Inferior parietal cortex (tissue), 1 donor: ENCODE results near the gene NDUFB10.
"Not testable (repeated sequence)": the region's sequence is repeated elsewhere in the genome, so short reads cannot be mapped to it uniquely, and the experiment has no call there.

Source experiments
- DNase-seq: peaks from one replicate; pipeline ENCODE4 v3.0.0-alpha.2; 2016; ENCODE audit errors: extremely low spot score

NDUFB10 gene

DNA sequence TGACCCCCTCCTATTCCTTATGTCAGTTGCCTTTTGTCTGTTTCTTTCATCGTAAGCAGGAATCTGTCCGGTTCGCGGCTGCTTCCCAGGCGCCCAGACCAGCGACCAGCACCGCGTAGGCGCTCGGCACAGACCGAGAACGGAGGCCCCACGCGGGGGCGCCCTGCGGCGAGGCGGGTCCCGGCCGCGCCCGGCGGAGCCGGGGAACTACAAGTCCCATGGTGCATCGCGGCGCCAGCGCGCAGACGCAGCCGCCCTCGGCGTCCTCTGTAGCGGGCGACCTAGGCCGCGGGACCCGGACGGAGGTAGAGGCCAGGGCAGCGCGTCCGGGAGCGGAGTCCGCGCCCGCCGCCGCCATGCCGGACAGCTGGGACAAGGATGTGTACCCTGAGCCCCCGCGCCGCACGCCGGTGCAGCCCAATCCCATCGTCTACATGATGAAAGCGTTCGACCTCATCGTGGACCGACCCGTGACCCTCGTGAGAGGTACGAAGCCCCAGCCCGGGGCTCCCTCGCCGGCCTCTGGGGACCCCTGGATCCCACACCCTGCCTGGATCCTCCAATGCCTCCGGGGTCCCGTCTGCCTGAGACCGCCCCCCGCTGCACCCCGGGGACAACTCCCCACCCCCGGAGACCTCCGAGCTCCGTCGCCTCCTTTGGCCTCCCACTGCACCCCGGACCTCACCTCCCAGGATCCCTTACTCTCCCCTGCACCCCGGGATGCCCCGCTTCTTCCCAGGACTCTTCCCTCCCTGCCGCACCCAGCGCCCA, at the start of gene NDUFB10:
Gene NDUFB10, plus strand, starts transcription at position 270 of the 771 bp plus-strand sequence. Its CDS starts 87 bp downstream, at position 357.
- peak; percentile 91 for DNase-seq

DNA sequence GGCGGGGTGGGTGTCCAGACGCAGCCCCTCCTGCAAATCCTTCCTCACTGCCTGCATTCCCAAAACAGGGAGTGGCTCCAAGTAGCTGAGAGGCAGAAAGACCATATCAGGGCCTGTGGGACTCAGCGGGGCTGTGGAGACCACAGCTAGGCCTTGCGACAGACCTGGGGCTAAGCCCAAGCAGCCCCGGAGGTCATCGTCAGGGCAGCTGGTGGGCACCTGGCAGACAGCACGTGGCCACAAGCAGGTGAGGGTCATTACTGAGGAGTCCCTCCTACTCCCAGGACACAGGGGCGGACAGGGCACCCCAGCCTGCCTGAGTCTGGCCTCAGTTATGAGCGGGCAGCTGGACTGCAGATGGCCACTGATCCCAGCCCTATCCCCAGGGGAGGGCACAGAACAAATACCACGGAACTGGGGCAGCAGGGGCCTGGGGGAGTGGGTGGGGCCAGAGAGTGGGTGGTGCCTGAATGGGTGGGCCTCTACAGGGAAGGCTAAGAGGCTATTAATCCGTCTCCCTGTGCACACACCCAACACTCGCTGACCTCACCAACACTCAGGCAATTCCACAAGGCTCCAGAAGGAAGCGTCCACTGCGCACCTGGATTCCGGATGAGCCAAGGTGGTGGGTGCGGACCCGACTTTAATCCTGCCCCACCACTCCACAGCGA, 49.6 kb upstream of the NDUFB10 start:
- no peak for DNase-seq

DNA sequence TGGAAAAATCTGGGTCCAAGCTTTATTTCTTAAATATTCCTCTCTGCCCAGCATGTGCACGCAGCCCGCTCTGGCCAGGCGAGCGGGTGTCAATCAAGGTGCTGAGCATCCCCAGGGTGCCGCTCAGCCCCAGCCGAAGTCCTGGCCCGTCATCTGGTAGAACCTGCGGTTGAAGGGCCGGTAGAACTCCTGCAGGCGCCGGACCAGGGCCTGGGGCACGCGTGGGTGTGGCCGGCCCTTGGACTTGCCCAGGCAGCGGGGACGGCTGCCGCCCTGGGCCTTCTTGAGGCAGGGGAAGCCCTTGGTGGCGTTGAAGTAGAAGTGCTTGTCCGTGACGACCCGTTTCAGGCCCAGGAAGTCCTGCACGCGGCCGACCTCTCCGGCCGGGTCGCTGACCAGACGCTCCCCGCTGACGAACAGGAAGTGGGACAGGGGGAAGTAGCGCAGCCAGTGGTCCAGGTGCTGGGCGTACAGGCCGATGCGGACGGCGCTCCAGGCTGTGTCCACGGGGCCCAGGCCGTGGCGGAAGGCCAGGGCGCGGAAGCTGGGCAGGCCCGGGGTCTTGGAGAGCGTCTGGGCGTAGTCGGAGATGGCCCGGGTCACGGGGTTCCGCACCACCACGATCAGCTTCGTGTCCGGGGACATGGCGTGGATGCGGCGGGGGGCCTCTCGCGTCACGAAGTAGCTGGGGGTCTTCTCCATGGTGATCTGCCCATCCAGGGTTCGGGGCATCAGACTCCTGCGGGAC, 47.7 kb upstream of the NDUFB10 start:
- DNase-seq, result no peak

DNA sequence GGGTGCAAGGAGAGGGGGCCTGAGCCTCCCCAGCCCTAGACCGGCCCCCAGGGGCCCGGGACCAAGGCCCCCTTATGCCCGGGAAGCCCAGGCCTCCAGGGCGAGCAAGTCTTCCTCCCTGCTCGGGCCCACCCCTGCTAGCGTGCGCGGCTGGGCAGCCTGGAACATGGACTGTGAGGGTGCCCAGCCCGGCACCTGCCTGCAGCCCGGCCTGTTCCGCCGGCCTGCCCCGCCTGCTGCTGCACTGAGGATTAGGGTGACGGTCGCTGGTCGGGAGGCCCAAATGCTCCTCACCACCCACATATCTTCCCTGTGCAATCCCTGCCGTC, 47.2 kb upstream of the NDUFB10 start:
- DNase-seq, result no peak

DNA sequence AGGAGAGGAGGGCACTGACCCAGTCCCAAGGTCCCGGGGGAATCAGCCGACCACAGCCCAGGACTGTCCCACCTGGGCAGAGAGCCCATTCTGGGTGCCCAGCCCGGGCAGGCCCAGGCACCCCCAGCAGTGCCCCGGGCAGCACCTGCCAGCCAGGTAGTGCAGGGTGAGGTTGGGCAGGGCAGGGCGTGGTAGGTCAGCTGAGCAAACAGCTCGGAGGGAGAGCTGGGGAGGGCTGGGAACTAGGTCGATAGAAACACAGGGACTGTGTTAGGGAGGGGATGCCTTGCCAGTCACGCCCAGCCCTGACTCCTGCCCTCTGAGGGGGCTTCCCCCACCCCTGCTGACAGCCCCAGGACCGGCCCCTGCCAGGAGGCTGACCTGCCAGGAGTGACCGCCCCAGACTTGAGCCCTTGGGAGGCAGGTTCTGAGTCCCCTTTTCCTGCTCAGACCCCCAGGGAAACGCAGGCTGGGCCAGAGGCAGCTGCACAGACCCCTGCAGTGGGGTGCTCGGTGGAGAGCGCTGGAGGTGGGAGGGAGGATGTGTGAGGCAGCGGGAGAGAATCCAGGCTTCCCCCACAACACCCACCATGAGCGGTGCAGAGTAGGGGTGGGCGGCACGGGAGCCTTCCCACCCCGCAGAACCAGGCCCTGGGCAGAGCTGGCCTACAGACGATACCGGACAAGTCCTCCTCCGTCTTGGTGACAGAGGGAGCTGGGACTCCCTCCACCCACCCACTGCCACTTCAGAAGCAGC, 45.8 kb upstream of the NDUFB10 start:
- DNase-seq, result no peak

DNA sequence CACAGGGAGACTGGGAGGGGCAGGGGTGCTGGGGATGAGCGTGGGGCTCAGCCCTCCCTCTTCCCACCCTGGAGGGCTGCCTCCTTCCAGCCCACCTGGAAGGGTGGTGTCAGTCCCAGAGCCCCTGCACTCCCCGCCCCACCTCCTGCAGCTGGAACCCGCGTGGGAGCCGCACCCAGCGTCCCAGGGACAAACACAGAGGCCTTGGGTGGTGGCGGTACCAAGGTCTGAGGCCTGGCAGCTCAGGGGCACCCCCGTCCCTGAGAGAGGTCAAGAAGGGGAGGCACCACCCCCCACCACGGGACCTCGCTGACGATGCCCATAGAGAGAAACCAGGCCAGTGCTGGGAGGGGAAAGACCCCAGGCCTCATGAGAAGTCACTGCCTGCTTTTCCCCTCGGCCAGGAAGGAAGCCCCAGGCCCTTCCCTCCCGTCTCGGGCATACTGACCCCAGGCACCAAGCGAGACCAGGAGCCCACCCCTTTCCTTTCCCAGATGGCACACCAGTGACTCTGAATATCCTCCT, 45.2 kb upstream of the NDUFB10 start:
- DNase-seq, result no peak

DNA sequence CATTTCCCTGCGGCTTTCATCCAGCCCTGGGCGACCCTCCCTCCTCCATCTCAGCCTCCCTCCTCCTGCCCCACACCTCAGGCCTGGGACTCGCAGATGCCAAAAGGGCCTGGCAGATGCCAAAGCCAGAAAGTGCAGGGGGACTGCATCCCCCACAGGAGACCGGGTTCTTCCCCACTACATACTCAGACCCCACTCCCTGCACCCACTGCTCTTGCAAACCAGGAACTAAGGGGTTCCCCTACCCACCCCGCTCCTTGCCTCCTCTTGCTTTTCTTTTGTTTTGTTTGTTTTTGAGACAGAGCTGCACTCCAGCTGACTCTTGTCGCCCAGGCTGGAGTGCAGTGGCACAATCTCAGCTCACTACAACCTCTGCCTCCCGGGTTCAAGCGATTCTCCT, 44.4 kb upstream of the NDUFB10 start:
- no peak for DNase-seq

DNA sequence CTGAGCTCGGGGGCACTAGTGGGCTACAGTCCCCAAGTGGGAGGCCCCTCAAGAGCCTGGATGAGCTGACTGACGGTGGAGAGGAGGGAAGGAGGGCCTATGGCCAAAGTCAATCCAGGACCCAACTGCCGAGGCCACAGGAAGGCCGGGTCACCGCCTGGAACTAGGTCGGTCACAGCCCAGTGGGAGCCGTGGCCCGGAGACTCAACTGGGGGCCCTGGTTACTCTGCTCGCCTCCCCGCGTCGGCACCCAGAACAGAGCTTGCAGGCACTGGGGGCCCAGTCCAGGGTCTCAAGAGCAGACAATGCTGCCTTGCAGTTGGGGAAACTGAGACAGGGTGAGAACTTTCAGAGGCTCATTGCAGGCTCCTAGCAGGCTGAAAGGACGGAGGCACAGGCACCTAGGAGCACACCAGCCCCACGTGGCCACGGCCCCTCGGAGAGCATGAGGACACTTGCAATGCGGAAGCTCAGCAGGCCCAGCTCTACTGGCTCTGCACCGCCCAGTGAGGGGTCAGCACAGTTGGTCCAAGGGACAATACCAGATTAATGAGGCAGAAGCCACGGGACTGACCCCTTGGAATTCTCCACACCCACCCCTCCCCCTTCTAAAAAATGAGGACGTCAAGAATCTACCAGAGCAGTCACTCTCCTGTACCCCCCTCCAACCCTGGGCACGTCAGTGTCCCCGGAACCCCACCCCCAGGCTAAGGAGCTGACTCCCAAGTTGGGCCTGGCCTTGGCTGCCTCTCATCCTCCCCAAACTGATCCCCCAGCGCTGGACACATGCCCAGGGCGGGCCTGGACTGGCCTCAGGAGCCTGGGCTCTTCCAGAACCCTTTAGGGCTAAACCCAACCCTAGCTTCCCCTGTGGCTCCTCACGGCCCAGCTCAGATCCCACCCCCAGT, 43.4 kb upstream of the NDUFB10 start:
- DNase-seq, result no peak

DNA sequence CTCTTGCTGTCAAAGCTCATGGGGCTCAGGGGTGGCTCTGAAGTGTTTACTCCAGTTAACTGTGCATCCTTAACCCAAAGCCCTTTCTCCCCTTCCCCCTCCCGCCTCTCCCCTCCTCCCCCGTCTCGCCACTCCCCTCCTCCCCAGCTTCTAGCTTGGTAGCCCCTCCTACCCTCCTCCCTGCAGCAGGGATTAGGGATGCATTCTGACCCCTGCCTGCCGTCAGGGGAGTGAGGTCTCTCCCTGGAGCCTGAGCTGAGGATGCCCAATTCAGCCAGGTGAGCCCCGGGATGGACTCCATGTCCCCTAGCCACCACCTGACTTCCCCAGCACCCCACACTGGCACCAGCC, 42.7 kb upstream of the NDUFB10 start:
- DNase-seq, result no peak

DNA sequence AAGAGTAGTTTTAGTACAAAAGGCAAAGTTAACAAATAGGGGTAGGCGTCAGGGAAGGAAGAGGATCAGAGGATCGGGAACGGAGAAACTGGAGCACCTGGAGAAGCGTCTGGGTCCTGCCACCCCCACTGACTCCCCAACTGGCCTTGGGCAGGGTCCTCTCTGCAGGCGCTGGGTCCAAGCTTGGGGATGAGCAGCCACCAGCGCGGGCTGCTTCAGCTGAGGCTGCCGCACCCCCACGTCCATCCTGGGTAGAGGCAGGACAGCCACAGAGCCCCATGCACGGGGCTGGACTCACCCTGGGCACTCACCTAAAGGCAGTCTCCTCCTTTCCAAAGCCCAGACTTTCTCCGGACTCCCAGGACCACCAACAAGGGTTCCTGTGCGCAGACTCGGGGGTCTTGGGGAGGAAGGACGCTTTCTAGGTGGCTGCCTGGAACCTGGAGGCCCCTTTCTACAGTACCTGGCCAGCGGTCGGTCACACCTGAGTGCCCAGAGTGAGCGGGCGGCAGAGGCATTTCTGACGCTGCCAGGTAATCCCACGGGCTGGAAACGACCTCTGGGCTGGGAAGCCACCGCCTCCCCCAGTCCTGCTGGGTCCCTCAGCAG, 42.2 kb upstream of the NDUFB10 start:
- DNase-seq, result no peak

DNA sequence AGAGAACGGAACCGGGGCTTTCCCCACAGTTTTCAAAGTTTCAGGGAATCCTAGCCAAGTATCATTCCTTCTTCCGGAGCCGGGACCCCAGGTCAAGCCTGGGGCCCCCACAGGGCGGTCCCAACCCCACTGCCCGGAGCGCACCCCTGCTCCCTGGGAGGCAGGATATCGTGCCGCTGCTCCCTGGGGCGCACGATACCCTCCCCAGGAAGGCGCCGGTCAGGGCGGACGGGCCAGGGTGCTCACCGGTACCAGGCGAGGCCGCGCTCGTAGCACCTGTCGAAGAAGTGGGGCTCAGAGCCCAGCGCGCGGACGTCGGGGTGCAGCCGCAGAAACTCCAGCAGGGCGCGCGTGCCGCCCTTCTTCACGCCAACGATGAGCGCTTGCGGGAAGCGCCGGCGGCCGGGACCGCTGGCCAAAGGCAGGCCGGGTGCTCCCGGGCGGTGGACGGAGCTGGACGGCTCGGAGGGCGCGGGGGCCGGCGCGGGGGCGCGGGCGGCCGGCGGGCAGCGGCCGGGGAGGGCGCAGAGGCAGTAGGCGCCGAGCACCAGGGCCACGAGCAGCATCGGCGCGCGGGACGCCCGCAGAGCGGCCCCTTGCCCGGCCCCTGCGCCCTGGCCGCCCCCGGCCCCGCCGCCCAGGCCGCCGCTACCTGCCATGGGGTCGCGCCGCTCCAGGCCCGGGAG, 41.5 kb upstream of the NDUFB10 start:
- DNase-seq, result no peak

DNA sequence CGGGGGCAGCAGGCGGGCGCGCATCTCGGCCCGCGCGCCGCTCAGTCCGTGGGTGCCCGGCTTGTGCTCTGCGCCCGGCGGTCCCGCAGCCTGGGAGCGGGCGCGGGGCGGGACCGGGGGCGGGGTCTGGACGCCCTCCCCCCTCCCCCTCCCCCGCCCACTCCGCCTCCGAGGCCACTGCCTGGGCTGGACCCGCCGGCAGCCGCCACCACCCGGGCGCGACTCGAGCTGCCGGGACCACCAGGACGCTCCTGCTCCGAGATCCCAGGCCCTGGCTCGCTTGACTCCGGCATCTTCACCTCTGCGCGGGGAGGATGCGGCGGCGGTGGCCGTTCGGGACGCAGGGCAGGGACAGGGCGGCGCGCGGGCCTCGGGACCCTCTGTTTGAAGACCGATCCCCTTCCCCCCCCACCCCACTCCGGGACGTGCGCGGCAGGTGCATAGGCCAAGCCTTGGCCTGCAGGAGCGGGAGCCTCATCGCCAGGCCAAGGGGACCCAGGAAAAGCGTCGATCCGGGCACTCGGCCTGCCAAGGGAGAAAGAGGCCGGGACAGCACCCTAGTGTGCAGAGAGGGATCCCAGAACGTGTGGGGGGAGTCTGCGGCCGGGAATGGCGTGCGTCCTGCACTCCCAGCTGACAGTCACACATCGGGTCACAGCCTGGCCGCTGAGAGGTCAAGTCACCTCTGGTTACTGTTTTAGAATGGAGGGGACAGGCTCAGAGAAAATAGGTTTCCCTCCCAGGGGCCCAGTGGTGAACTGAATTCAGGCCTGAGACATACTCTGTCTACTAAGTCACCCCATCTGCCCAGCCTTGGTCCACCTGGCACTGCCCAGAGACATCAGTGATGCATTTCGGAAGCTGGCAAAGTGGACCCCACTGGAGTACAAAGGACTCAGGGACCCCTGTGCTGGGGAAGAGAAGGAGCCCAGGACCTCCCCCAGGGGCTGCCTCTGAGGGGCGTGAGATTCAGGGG, 40.7 kb upstream of the NDUFB10 start, which contains the start of gene HS3ST6:
Gene HS3ST6, minus strand, starts transcription at position 65 of the 976 bp plus-strand sequence. CDS start 92 bp downstream, outside the sequence.
- no peak for DNase-seq

DNA sequence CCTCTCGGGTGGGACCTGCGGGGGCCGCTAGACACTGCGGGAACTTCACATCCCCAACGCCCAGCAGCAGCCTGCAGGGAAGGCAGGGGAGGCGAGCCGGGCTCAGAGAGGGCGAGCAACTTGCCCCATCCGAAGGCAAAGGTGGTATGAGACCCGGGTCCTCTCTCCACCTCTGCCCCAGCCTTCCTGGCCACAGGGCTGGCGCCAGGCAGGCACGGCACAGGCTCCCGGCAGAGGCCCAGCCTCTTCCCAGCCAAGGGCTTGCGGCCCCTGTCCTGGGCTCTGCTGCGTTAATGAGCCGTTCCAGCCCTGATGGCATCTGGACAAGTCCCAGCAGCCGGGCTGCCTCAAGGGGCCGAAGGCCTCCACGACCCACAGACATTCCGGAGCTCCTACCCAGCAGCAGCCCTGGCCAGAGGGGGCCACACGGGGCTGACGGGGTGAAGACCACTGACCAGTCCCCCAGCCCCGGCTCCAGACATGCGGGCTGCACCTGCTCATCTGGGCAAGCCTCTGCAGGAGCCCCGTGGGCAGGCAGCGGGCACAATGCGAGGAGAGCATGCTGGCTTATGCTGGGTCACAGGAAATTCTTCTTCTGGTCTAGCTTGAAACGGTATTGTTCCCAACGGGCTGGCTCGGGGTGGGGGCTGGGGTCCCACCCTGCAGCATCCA, 39.9 kb upstream of the NDUFB10 start:
- no peak for DNase-seq

DNA sequence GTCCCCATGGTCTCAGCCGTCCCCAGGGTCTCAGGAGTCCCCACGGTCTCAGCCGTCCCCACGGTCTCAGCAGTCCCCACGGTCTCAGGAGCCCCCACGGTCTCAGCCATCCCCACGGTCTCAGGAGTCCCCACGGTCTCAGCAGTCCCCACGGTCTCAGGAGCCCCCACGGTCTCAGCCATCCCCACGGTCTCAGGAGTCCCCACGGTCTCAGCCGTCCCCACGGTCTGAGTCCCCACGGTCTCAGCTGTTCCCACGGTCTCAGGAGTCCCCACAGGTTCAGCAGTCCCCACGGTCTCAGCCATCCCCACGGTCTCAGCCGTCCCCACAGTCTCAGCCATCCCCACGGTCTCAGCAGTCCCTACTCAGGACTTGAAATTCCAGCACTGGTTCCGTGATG, 39.2 kb upstream of the NDUFB10 start:
- not testable (repeated sequence) for DNase-seq

DNA sequence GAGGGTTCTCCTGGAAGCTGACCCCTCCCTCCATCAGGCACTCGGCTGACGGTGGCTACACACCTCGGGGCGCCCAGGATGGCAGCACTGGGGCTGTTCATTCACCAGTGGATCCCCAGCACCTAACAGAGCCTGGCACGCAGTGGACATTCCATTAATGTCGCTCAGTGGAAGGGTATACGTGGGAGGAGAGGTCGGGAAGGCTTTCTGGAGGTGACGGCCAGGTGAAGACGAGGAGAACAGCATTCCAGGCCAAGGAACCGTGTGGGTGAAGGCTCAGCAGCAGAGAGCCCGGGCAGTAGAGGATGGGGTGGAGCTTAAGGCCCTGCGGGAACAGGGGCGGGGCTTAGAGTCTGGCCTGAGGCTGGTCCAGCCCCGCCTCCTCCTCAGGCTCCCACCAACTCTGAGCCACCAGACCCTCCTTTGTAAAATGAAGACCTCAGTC, 38.6 kb upstream of the NDUFB10 start:
- DNase-seq, result no peak

DNA sequence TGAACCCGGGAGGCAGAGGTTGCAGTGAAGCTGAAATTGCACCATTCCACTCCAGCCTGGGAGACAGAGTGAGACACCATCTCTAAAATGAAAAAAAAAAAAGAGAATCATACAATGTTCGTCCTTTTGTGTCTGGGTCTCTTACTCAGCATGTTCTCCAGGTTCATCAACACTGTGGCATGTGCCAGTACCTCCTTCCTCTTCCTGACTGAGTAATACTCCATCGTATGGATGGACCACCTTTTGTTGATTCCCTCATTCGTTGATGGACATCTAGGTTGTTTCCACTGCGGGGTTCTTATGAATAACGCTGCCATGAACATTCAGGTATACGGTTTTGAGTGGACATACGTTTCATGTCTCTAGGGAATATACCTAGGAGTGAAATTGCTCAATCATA, 37.0 kb upstream of the NDUFB10 start:
- no peak for DNase-seq

DNA sequence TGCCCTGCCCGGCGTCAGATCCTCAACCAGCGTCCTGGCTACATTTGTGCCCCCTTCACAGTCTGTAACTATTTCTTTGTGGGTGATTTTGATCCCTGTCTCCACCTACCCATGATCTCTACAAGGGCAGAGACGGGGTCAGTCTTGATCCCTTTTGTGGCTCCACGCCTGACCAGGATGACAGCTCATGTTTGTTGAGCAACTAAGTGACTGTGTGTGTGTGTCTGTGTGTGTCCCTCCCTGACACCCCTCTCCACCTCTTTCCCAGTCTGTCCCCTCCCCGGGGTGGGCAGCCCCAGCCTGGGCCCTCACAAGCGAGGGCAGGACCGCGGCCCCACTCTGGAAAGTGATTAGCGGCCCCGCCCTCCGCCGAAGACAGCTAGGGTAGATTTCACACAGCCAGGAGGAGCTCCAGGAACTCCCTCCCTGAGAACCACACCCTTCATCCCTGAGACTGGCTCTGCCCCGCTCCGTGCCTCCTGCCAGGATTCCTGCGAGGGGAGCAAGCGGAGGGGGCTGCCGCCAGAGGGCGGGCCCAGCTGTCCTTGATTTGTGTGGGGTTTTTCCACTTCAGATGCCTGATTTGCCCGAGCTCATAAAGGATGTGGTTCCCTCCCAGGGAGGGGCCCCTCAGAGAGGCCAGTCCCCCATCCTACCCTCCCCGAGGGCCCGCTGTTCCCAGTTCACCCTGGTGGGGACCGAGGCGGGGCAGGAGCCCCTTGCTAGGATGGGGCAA, 35.9 kb upstream of the NDUFB10 start:
- DNase-seq, result no peak
